WTC11 (cell line): ENCODE results near the gene LRRIQ1.

Source experiments
- ATF3 ChIP-seq: sonication (generic); formaldehyde crosslinking; conservative IDR thresholded peaks from 2 replicates; pipeline ENCODE4 v1.8.1; 2022; ENCODE audit warnings: mild to moderate bottlenecking, missing genetic modification reagents
- CREB1 ChIP-seq: sonication (generic); formaldehyde crosslinking; IDR thresholded peaks from 2 replicates; pipeline ENCODE4 v1.8.0; 2023; ENCODE audit warnings: mild to moderate bottlenecking, missing genetic modification reagents
- GABPB1 ChIP-seq: sonication (generic); formaldehyde crosslinking; IDR thresholded peaks from 2 replicates; pipeline ENCODE4 v1.8.1; 2023; ENCODE audit warnings: mild to moderate bottlenecking, missing genetic modification reagents
- NFE2L1 ChIP-seq: sonication (generic); formaldehyde crosslinking; IDR thresholded peaks from 2 replicates; pipeline ENCODE4 v1.8.1; 2023; ENCODE audit warnings: missing genetic modification reagents
- SMAD3 ChIP-seq: sonication (generic); formaldehyde crosslinking; IDR thresholded peaks from 2 replicates; pipeline ENCODE4 v1.8.0; 2022; ENCODE audit warnings: missing genetic modification reagents, mild to moderate bottlenecking, borderline replicate concordance
- USF2 ChIP-seq: sonication (generic); formaldehyde crosslinking; IDR thresholded peaks from 2 replicates; pipeline ENCODE4 v1.8.1; 2023; ENCODE audit warnings: mild to moderate bottlenecking, missing genetic modification reagents, moderate library complexity
- ZNF281 ChIP-seq: sonication (generic); formaldehyde crosslinking; IDR thresholded peaks from 2 replicates; pipeline ENCODE4 v1.8.0; 2023; ENCODE audit warnings: mild to moderate bottlenecking, missing genetic modification reagents
- TF ChIP-seq, protein P1 (sequence below): sonication (generic); formaldehyde crosslinking; IDR thresholded peaks from 2 replicates; pipeline ENCODE4 v1.8.0; 2022; ENCODE audit warnings: mild to moderate bottlenecking, missing genetic modification reagents
- TF ChIP-seq, protein P2 (sequence below): sonication (generic); formaldehyde crosslinking; IDR thresholded peaks from 2 replicates; pipeline ENCODE4 v1.8.1; 2022; ENCODE audit warnings: mild to moderate bottlenecking, missing genetic modification reagents, moderate library complexity, borderline replicate concordance
- TF ChIP-seq, protein P3 (sequence below): fragments of 200-600 bp; IDR thresholded peaks from 2 replicates; pipeline ENCODE4 v1.8.0; 2022; ENCODE audit warnings: antibody characterized with exemption
- TF ChIP-seq, protein P4 (sequence below): sonication (generic); formaldehyde crosslinking; IDR thresholded peaks from 2 replicates; pipeline ENCODE4 v1.8.1; 2023; ENCODE audit warnings: mild to moderate bottlenecking, missing genetic modification reagents

DNA sequence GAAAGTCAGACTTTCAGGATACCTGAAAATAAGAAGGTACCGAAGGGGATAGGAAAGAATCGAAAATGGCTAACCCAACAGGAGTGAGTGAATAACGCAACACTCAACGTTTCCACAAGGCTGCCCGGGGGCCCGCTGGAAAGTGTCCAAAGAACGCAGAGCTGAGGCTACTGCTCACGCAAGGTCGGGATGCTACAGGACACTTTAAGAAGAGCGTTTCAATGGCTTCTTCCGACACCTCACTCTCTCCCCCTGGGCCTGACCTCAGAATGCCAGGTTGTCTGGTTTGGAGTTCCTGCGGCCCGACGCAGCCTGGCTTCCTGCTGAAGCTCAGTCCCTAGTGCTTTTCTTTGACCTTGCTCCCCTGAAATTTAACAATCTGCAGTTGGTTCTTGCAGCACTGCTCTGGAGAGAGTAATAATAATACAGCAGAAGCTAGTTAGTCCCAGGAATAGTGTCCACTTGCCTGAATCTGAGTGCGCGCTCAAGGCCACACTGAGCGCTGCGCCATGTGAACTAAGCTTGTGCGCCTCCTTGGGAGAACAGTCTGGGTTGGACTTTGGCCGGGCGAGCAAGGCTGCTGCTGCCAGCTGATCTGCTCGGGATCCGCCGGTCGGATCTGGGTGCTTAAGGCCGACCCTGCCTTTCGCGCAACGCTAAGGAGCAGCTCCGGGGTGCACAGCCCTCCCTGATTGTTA, 241.9 kb downstream of the LRRIQ1 start:
- TF ChIP-seq, protein P1, sequence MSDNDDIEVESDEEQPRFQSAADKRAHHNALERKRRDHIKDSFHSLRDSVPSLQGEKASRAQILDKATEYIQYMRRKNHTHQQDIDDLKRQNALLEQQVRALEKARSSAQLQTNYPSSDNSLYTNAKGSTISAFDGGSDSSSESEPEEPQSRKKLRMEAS (CRISPR knock-in tag), result no peak
- TF ChIP-seq, protein P2, sequence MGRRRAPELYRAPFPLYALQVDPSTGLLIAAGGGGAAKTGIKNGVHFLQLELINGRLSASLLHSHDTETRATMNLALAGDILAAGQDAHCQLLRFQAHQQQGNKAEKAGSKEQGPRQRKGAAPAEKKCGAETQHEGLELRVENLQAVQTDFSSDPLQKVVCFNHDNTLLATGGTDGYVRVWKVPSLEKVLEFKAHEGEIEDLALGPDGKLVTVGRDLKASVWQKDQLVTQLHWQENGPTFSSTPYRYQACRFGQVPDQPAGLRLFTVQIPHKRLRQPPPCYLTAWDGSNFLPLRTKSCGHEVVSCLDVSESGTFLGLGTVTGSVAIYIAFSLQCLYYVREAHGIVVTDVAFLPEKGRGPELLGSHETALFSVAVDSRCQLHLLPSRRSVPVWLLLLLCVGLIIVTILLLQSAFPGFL (CRISPR knock-in tag), result no peak
- TF ChIP-seq SMAD3 (CRISPR knock-in tag), result no peak
- TF ChIP-seq, protein P3, sequence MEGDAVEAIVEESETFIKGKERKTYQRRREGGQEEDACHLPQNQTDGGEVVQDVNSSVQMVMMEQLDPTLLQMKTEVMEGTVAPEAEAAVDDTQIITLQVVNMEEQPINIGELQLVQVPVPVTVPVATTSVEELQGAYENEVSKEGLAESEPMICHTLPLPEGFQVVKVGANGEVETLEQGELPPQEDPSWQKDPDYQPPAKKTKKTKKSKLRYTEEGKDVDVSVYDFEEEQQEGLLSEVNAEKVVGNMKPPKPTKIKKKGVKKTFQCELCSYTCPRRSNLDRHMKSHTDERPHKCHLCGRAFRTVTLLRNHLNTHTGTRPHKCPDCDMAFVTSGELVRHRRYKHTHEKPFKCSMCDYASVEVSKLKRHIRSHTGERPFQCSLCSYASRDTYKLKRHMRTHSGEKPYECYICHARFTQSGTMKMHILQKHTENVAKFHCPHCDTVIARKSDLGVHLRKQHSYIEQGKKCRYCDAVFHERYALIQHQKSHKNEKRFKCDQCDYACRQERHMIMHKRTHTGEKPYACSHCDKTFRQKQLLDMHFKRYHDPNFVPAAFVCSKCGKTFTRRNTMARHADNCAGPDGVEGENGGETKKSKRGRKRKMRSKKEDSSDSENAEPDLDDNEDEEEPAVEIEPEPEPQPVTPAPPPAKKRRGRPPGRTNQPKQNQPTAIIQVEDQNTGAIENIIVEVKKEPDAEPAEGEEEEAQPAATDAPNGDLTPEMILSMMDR, result no peak
- no peak for TF ChIP-seq CREB1 (CRISPR knock-in tag)
- TF ChIP-seq, protein P4, sequence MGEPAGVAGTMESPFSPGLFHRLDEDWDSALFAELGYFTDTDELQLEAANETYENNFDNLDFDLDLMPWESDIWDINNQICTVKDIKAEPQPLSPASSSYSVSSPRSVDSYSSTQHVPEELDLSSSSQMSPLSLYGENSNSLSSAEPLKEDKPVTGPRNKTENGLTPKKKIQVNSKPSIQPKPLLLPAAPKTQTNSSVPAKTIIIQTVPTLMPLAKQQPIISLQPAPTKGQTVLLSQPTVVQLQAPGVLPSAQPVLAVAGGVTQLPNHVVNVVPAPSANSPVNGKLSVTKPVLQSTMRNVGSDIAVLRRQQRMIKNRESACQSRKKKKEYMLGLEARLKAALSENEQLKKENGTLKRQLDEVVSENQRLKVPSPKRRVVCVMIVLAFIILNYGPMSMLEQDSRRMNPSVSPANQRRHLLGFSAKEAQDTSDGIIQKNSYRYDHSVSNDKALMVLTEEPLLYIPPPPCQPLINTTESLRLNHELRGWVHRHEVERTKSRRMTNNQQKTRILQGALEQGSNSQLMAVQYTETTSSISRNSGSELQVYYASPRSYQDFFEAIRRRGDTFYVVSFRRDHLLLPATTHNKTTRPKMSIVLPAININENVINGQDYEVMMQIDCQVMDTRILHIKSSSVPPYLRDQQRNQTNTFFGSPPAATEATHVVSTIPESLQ, result no peak
- no peak for TF ChIP-seq USF2
- TF ChIP-seq ZNF281 (CRISPR knock-in tag), result no peak
- TF ChIP-seq NFE2L1 (CRISPR knock-in tag), result no peak
- no peak for TF ChIP-seq ATF3 (CRISPR knock-in tag)
- TF ChIP-seq GABPB1 (CRISPR knock-in tag), result no peak
